ENCODE results near the gene GNGT1. TPM values are rescaled to one million over a fixed set of nuclear protein-coding genes. Genes with fewer than 3 reads are reported as not detected.

Gene GNGT1
- total RNA-seq (not detected), polyA plus RNA-seq (not detected)

DNA sequence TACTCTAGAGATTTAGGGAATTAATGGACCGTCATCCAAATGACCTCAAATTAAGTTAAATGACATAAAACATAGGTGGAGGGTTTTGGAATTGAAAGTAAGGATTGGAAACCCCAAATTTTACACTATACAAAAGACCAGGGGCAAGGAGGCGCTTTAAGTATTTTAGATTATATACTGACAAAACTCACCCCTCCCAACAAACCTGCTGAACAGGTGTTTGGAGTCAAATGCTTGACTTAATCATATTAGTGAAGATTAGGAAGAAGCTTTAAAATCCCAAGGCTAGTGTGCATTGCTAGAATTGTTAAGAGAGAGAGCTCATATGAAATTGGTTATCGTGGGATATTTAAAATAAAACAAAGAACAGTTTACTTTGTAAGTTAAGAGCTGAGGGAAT is at the start of gene GNGT1:
Gene GNGT1, plus strand, starts transcription at position 301 of the 400 bp plus-strand sequence. CDS start 180 bp downstream, outside the sequence.
- Mint-ChIP-seq H3K27me3 (peaks cover 0 to 2% of the 10 kb centered on the region in 2 donors), H3K4me1 (no peaks in the 10 kb centered on the region), H3K36me3 (no peaks in the 10 kb centered on the region), H3K9me3 (no peaks in the 10 kb centered on the region), H3K27ac (no peak within 1 kb of the TSS), H3K4me3 (no peak within 1 kb of the TSS)
- POLR2A ChIA-PET (ENCODE audit: partially characterized antibody) = no interaction called here
- Histone ChIP-seq H3K27me3 (ENCODE audit: insufficient read depth, low read length) (peaks cover 4% of the 10 kb centered on the region), H3K9me3 (ENCODE audit: control insufficient read depth in 1 of 2, low read length in 2 of 2) (no peaks in the 10 kb centered on the region), H3K36me3 (ENCODE audit: insufficient read depth, low read length) (no peaks in the 10 kb centered on the region), H3K4me1 (ENCODE audit: insufficient read depth, low read length) (no peaks in the 10 kb centered on the region), H3K27ac (ENCODE audit: low read depth, low read length) (no peak within 1 kb of the TSS), H3K4me3 (ENCODE audit: low read length in 2 of 2) (no peak within 1 kb of the TSS)
- CTCF ChIA-PET (ENCODE audit: partially characterized antibody) = no interaction called here
- no peak for DNase-seq
- intact Hi-C loops (cut with micrococcal nuclease) = no loop called here

DNA sequence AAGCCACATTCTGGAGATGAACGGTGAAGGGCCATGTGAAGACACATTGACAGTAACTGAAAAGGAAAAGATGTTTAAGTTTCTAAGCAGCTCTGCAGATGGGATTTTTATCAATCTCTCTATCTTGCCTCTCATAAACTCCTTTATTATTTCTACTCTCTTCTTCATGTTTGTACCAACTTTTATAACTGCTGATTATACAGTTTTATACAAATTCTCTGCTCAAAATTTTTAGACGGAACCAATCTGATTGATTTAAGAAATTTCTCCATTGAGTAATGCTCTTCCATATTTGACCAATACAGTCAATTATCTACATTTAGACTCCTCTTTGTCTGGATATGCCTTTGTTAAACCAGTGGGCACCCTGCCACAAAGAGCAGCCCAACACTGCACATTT is 47.5 kb upstream of the GNGT1 start:
- Mint-ChIP-seq H3K4me3 (no peak overlapping the region), H3K27ac (no peak overlapping the region), H3K36me3 (no peaks in the 10 kb centered on the region), H3K4me1 (no peaks in the 10 kb centered on the region), H3K9me3 (peaks cover 0 to 2% (median 0%) of the 10 kb centered on the region in 8 donors), H3K27me3 (no peaks in the 10 kb centered on the region)
- POLR2A ChIA-PET (ENCODE audit: partially characterized antibody) = no interaction called here
- H3K27me3 ChIP-seq (ENCODE audit: insufficient read depth, low read length) = no peaks in the 10 kb centered on the region
- intact Hi-C loops (cut with micrococcal nuclease) = no loop called here
- CTCF ChIA-PET (ENCODE audit: partially characterized antibody) = no interaction called here
- no peak for DNase-seq
- no peaks in the 10 kb centered on the region for H3K9me3 ChIP-seq (ENCODE audit: control insufficient read depth in 1 of 2, low read length in 2 of 2)
- no peaks in the 10 kb centered on the region for H3K4me1 ChIP-seq (ENCODE audit: insufficient read depth, low read length)
- H3K36me3 ChIP-seq (ENCODE audit: insufficient read depth, low read length) = no peaks in the 10 kb centered on the region
- H3K4me3 ChIP-seq (ENCODE audit: low read length in 2 of 2) = no peak overlapping the region
- no peak overlapping the region for H3K27ac ChIP-seq (ENCODE audit: low read depth, low read length)

- no peak overlapping the region for H3K27ac ChIP-seq (ENCODE audit: low read depth, low read length)
- Mint-ChIP-seq H3K27ac (no peak overlapping the region), H3K9me3 (no peaks in the 10 kb centered on the region), H3K27me3 (no peaks in the 10 kb centered on the region), H3K36me3 (no peaks in the 10 kb centered on the region), H3K4me1 (no peaks in the 10 kb centered on the region), H3K4me3 (no peak overlapping the region)
- DNase-seq = no peak
- intact Hi-C loops (cut with micrococcal nuclease) = no loop called here
- H3K27me3 ChIP-seq (ENCODE audit: insufficient read depth, low read length) = no peaks in the 10 kb centered on the region
- H3K4me1 ChIP-seq (ENCODE audit: insufficient read depth, low read length) = no peaks in the 10 kb centered on the region
- ChIA-PET POLR2A (ENCODE audit: partially characterized antibody) (no interaction called here), CTCF (ENCODE audit: partially characterized antibody) (no interaction called here)
- H3K4me3 ChIP-seq (ENCODE audit: low read length in 2 of 2) = no peak overlapping the region
- no peaks in the 10 kb centered on the region for H3K9me3 ChIP-seq (ENCODE audit: control insufficient read depth in 1 of 2, low read length in 2 of 2)
- no peaks in the 10 kb centered on the region for H3K36me3 ChIP-seq (ENCODE audit: insufficient read depth, low read length)
Observed at GRCh38 chr7:93860261-93860660, 46.1 kb upstream of the GNGT1 start.

GRCh38 chr7:93861325-93861949 is 44.9 kb upstream of the GNGT1 start:
- H3K27me3 ChIP-seq (ENCODE audit: insufficient read depth, low read length) = no peaks in the 10 kb centered on the region
- Mint-ChIP-seq H3K9me3 (no peaks in the 10 kb centered on the region), H3K36me3 (no peaks in the 10 kb centered on the region), H3K27ac (no peak overlapping the region), H3K4me3 (no peak overlapping the region), H3K4me1 (no peaks in the 10 kb centered on the region), H3K27me3 (no peaks in the 10 kb centered on the region)
- no peaks in the 10 kb centered on the region for H3K36me3 ChIP-seq (ENCODE audit: insufficient read depth, low read length)
- intact Hi-C loops (cut with micrococcal nuclease) = no loop called here
- no peaks in the 10 kb centered on the region for H3K4me1 ChIP-seq (ENCODE audit: insufficient read depth, low read length)
- DNase-seq = no peak
- H3K27ac ChIP-seq (ENCODE audit: low read depth, low read length) = no peak overlapping the region
- ChIA-PET POLR2A (ENCODE audit: partially characterized antibody) (no interaction called here), CTCF (ENCODE audit: partially characterized antibody) (no interaction called here)
- no peak overlapping the region for H3K4me3 ChIP-seq (ENCODE audit: low read length in 2 of 2)
- H3K9me3 ChIP-seq (ENCODE audit: control insufficient read depth in 1 of 2, low read length in 2 of 2) = no peaks in the 10 kb centered on the region

DNA sequence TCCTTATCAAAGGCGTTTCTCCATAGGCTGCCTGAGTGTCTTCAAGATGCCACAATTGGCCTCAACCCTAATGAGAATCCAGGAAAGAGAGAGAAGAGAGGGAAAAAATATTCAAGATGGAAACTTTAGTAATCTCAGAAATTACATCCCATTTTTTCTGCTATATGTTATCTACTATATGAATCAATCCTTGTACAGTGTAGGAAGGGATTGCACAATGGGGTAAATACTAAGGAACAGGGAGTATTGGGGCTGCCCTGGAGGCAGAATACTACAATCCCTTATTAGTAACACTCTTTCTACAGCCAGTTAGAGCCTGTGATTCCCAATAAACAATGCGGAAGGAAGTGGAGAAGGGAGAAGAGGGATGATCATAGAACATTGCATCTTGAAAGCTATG is 43.7 kb upstream of the GNGT1 start:
- no peak for DNase-seq
- no peak overlapping the region for H3K4me3 Mint-ChIP-seq
- H3K27me3 Mint-ChIP-seq = no peaks in the 10 kb centered on the region
- Histone ChIP-seq H3K36me3 (ENCODE audit: insufficient read depth, low read length) (no peaks in the 10 kb centered on the region), H3K4me1 (ENCODE audit: insufficient read depth, low read length) (no peaks in the 10 kb centered on the region), H3K9me3 (ENCODE audit: control insufficient read depth in 1 of 2, low read length in 2 of 2) (no peaks in the 10 kb centered on the region), H3K27me3 (ENCODE audit: insufficient read depth, low read length) (no peaks in the 10 kb centered on the region), H3K27ac (ENCODE audit: low read depth, low read length) (no peak overlapping the region), H3K4me3 (ENCODE audit: low read length in 2 of 2) (no peak overlapping the region)
- intact Hi-C loops (cut with micrococcal nuclease) = no loop called here
- no peaks in the 10 kb centered on the region for H3K4me1 Mint-ChIP-seq
- CTCF ChIA-PET (ENCODE audit: partially characterized antibody) = no interaction called here
- POLR2A ChIA-PET (ENCODE audit: partially characterized antibody) = no interaction called here
- H3K36me3 Mint-ChIP-seq = no peaks in the 10 kb centered on the region
- no peaks in the 10 kb centered on the region for H3K9me3 Mint-ChIP-seq
- H3K27ac Mint-ChIP-seq = no peak overlapping the region

- H3K36me3 Mint-ChIP-seq = no peaks in the 10 kb centered on the region
- DNase-seq = no peak
Observed at GRCh38 chr7:93866886-93867285, 39.5 kb upstream of the GNGT1 start.

DNA sequence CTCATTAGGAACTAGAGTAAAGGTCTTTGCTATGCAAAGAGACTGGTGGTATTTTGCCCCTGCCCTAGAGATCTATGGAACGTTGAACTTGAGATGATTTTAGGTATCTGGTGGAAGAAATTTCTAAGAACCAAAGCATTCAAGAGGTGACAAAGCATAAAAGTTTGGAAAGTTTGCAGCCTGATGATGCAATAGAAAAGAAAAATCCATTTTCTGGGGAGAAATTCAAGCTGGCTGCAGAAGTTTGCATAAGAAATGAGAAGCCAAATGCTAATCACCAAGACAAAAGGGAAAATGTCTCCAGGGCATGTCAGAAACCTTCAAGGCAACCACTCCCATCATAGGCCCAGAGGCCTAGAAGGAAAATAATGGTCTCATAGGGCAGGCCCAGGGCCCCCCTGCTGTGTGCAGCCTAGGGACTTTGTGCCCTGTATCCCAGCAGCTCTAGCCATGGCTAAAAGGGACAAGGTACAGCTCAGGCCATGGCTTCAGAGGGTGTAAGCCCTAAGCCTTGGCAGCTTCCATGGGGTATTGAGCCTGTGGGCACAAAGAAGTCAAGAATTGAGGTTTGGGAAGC is 32.3 kb upstream of the GNGT1 start:
- no peak overlapping the region for H3K4me3 Mint-ChIP-seq
- no peaks in the 10 kb centered on the region for H3K36me3 ChIP-seq (ENCODE audit: insufficient read depth, low read length)
- H3K9me3 ChIP-seq (ENCODE audit: control insufficient read depth in 1 of 2, low read length in 2 of 2) = no peaks in the 10 kb centered on the region
- no peaks in the 10 kb centered on the region for H3K27me3 Mint-ChIP-seq
- DNase-seq = no peak
- POLR2A ChIA-PET (ENCODE audit: partially characterized antibody) = no interaction called here
- H3K36me3 Mint-ChIP-seq = no peaks in the 10 kb centered on the region
- no peaks in the 10 kb centered on the region for H3K27me3 ChIP-seq (ENCODE audit: insufficient read depth, low read length)
- H3K9me3 Mint-ChIP-seq = peaks cover 0 to 5% (median 3%) of the 10 kb centered on the region in 8 donors
- H3K4me3 ChIP-seq (ENCODE audit: low read length in 2 of 2) = no peak overlapping the region
- H3K4me1 Mint-ChIP-seq = peaks cover 0 to 3% (median 0%) of the 10 kb centered on the region in 4 donors
- H3K27ac Mint-ChIP-seq = no peak overlapping the region
- no peaks in the 10 kb centered on the region for H3K4me1 ChIP-seq (ENCODE audit: insufficient read depth, low read length)
- intact Hi-C loops (cut with micrococcal nuclease) = no loop called here
- CTCF ChIA-PET (ENCODE audit: partially characterized antibody) = no interaction called here
- H3K27ac ChIP-seq (ENCODE audit: low read depth, low read length) = no peak overlapping the region

More at GRCh38 chr7:93866886-93867285, 39.5 kb upstream of the GNGT1 start:
- Histone ChIP-seq H3K9me3 (ENCODE audit: control insufficient read depth in 1 of 2, low read length in 2 of 2) (no peaks in the 10 kb centered on the region), H3K4me1 (ENCODE audit: insufficient read depth, low read length) (no peaks in the 10 kb centered on the region), H3K27ac (ENCODE audit: low read depth, low read length) (no peak overlapping the region), H3K36me3 (ENCODE audit: insufficient read depth, low read length) (no peaks in the 10 kb centered on the region), H3K4me3 (ENCODE audit: low read length in 2 of 2) (no peak overlapping the region), H3K27me3 (ENCODE audit: insufficient read depth, low read length) (no peaks in the 10 kb centered on the region)
- H3K27me3 Mint-ChIP-seq = no peaks in the 10 kb centered on the region
- ChIA-PET POLR2A (ENCODE audit: partially characterized antibody) (no interaction called here), CTCF (ENCODE audit: partially characterized antibody) (no interaction called here)
- H3K9me3 Mint-ChIP-seq = no peaks in the 10 kb centered on the region
- no peaks in the 10 kb centered on the region for H3K4me1 Mint-ChIP-seq
- intact Hi-C loops (cut with micrococcal nuclease) = no loop called here
- no peak overlapping the region for H3K4me3 Mint-ChIP-seq
- H3K27ac Mint-ChIP-seq = no peak overlapping the region

Data from CD4-positive, alpha-beta memory T cell (primary cell).